KMS-11 (cell line): Measurements from ENCODE around the gene RYR1.
"Not testable (repeated sequence)": the region's sequence is repeated elsewhere in the genome, so short reads cannot be mapped to it uniquely, and the experiment has no call there.

Source experiments
- H2AFZ ChIP-seq: fragments of 200-600 bp; sonication (generic); 2 replicates; pipeline ENCODE4 v1.6.1; 2016; ENCODE audit warnings: antibody characterized with exemption, mixed run types, low read depth
- H3K27ac ChIP-seq: fragments of 200-600 bp; sonication (generic); 2 replicates; pipeline ENCODE4 v1.6.1; 2016; ENCODE audit warnings: mild to moderate bottlenecking, mixed run types
- H3K27me3 ChIP-seq: fragments of 200-600 bp; sonication (generic); 2 replicates; pipeline ENCODE4 v1.6.1; 2017; ENCODE audit warnings: mild to moderate bottlenecking, low read depth, mixed run types, moderate library complexity; ENCODE audit not compliant: insufficient read depth
- H3K36me3 ChIP-seq: fragments of 200-600 bp; sonication (generic); 2 replicates; pipeline ENCODE4 v1.6.1; 2017; ENCODE audit warnings: mild to moderate bottlenecking, mixed run types; ENCODE audit not compliant: insufficient read depth
- H3K4me1 ChIP-seq: fragments of 200-600 bp; sonication (generic); 2 replicates; pipeline ENCODE4 v1.6.1; 2016; ENCODE audit warnings: mild to moderate bottlenecking, low read depth, mixed run types; ENCODE audit not compliant: poor library complexity, severe bottlenecking
- H3K4me2 ChIP-seq: fragments of 200-600 bp; sonication (generic); 2 replicates; pipeline ENCODE4 v1.7.0; 2016; ENCODE audit warnings: mild to moderate bottlenecking, mixed run types
- H3K4me3 ChIP-seq: fragments of 200-600 bp; sonication (generic); IDR thresholded peaks from 2 replicates; pipeline ENCODE4 v1.6.1; 2017; ENCODE audit warnings: low read depth, low read length, mixed read lengths; ENCODE audit not compliant: insufficient read depth
- H3K79me2 ChIP-seq: fragments of 200-600 bp; sonication (generic); 2 replicates; pipeline ENCODE4 v1.6.1; 2016; ENCODE audit warnings: low read depth, mixed run types; ENCODE audit not compliant: insufficient read depth
- H3K9ac ChIP-seq: fragments of 200-600 bp; sonication (generic); 2 replicates; pipeline ENCODE4 v1.6.1; 2016; ENCODE audit warnings: mild to moderate bottlenecking, mixed run types
- H4K20me1 ChIP-seq: fragments of 200-600 bp; sonication (generic); 2 replicates; pipeline ENCODE4 v1.6.1; 2016; ENCODE audit warnings: mild to moderate bottlenecking, mixed run types; ENCODE audit not compliant: insufficient read depth
- CTCF ChIP-seq: fragments of 200-600 bp; sonication (generic); conservative IDR thresholded peaks from 2 replicates; pipeline ENCODE4 v1.6.1; 2017; ENCODE audit warnings: low read depth, mild to moderate bottlenecking, antibody characterized with exemption, low read length, moderate library complexity, mixed read lengths

Gene RYR1

GRCh38 chr19:38494379-38494778 is 60.9 kb downstream of the RYR1 start:
- H3K27ac ChIP-seq, result no peak overlapping the region
- H4K20me1 ChIP-seq, result no peaks in the 10 kb centered on the region
- no peak overlapping the region for H2AFZ ChIP-seq
- H3K4me2 ChIP-seq, result no peak overlapping the region
- H3K4me1 ChIP-seq, result no peaks in the 10 kb centered on the region
- peaks cover 68% of the 10 kb centered on the region for H3K27me3 ChIP-seq
- no peak overlapping the region for H3K4me3 ChIP-seq
- H3K79me2 ChIP-seq, result no peaks in the 10 kb centered on the region
- H3K36me3 ChIP-seq, result no peaks in the 10 kb centered on the region
- H3K9ac ChIP-seq, result no peak overlapping the region
- no peak for TF ChIP-seq CTCF

GRCh38 chr19:38495375-38495774 is 61.9 kb downstream of the RYR1 start:
- H3K4me2 ChIP-seq, H2AFZ ChIP-seq, H3K9ac ChIP-seq, H3K4me1 ChIP-seq, H3K36me3 ChIP-seq, H3K27ac ChIP-seq, H3K79me2 ChIP-seq, H4K20me1 ChIP-seq, H3K4me3 ChIP-seq: not testable (repeated sequence)
- peaks cover 59% of the 10 kb centered on the region for H3K27me3 ChIP-seq

GRCh38 chr19:38496116-38496515 is 62.6 kb downstream of the RYR1 start:
- Histone ChIP-seq H3K9ac (no peak overlapping the region), H4K20me1 (no peaks in the 10 kb centered on the region), H3K27ac (no peak overlapping the region), H3K36me3 (no peaks in the 10 kb centered on the region), H2AFZ (no peak overlapping the region), H3K27me3 (peaks cover 56% of the 10 kb centered on the region), H3K4me1 (no peaks in the 10 kb centered on the region), H3K4me2 (no peak overlapping the region), H3K79me2 (no peaks in the 10 kb centered on the region), H3K4me3 (no peak overlapping the region)
- no peak for TF ChIP-seq CTCF

- no peak for TF ChIP-seq CTCF
- Histone ChIP-seq H3K36me3 (no peaks in the 10 kb centered on the region), H3K4me3 (no peak overlapping the region), H3K27me3 (peaks cover 57% of the 10 kb centered on the region), H3K79me2 (no peaks in the 10 kb centered on the region), H3K4me1 (no peaks in the 10 kb centered on the region), H2AFZ (no peak overlapping the region), H3K4me2 (no peak overlapping the region), H3K9ac (no peak overlapping the region), H3K27ac (no peak overlapping the region), H4K20me1 (no peaks in the 10 kb centered on the region)
These were observed 63.4 kb downstream of the RYR1 start for GRCh38 chr19:38496603-38497487.

GRCh38 chr19:38497907-38498306 is 64.4 kb downstream of the RYR1 start:
- Histone ChIP-seq H4K20me1 (no peaks in the 10 kb centered on the region), H3K9ac (no peak overlapping the region), H3K27me3 (peaks cover 50% of the 10 kb centered on the region), H2AFZ (no peak overlapping the region), H3K4me2 (no peak overlapping the region), H3K27ac (no peak overlapping the region), H3K4me3 (no peak overlapping the region), H3K79me2 (no peaks in the 10 kb centered on the region), H3K36me3 (no peaks in the 10 kb centered on the region), H3K4me1 (no peaks in the 10 kb centered on the region)
- TF ChIP-seq CTCF, result no peak
